Glutamatergic neuron (in vitro differentiated cells): ENCODE measurements around the gene CFAP97D2. TPM values are rescaled to one million over a fixed set of nuclear protein-coding genes. Genes with fewer than 3 reads are reported as not detected.
"Not testable (repeated sequence)": the region's sequence is repeated elsewhere in the genome, so short reads cannot be mapped to it uniquely, and the experiment has no call there.

Source experiments
- DNase-seq: peaks from one replicate; pipeline ENCODE4 v3.0.0; 2022
- H3K27ac Mint-ChIP-seq: one replicate; pipeline ENCODE4 v1.8.0; 2020; ENCODE audit warnings: mild to moderate bottlenecking, mixed read lengths, inconsistent platforms; ENCODE audit not compliant: unreplicated experiment
- H3K27me3 Mint-ChIP-seq: one replicate; pipeline ENCODE4 v1.8.0; 2020; ENCODE audit warnings: mild to moderate bottlenecking, moderate library complexity, mixed read lengths, inconsistent platforms; ENCODE audit not compliant: unreplicated experiment
- H3K36me3 Mint-ChIP-seq: one replicate; pipeline ENCODE4 v1.8.0; 2020; ENCODE audit warnings: mild to moderate bottlenecking, mixed read lengths, inconsistent platforms; ENCODE audit not compliant: unreplicated experiment
- H3K4me1 Mint-ChIP-seq: one replicate; pipeline ENCODE4 v1.8.0; 2020; ENCODE audit warnings: mild to moderate bottlenecking, low read depth, mixed read lengths, inconsistent platforms; ENCODE audit not compliant: unreplicated experiment
- H3K4me3 Mint-ChIP-seq: one replicate; pipeline ENCODE4 v1.8.0; 2020; ENCODE audit warnings: mild to moderate bottlenecking, mixed read lengths, inconsistent platforms; ENCODE audit not compliant: unreplicated experiment
- H3K9me3 Mint-ChIP-seq: one replicate; pipeline ENCODE4 v1.8.0; 2020; ENCODE audit warnings: mild to moderate bottlenecking, moderate library complexity, mixed read lengths, inconsistent platforms; ENCODE audit not compliant: unreplicated experiment
- total RNA-seq: library from RNA; stranded (reverse); fragmentation: NEBNext Ultra II Directional; extraction: Animal tissue kit (Norgen Biotek cat#: 25700); gene quantifications from one replicate; pipeline ENCODE4 v1.2.1, GENCODE V29; 2021; ENCODE audit not compliant: unreplicated experiment
- TF ChIP-seq, protein P1 (sequence below): fragments of 200-600 bp; sonication (generic); IDR thresholded peaks from one replicate; pipeline ENCODE4 v1.5.0; 2021; ENCODE audit not compliant: partially characterized antibody, unreplicated experiment

The CFAP97D2 gene
- total RNA-seq, 1 donor from 2014 or later = not detected

DNA sequence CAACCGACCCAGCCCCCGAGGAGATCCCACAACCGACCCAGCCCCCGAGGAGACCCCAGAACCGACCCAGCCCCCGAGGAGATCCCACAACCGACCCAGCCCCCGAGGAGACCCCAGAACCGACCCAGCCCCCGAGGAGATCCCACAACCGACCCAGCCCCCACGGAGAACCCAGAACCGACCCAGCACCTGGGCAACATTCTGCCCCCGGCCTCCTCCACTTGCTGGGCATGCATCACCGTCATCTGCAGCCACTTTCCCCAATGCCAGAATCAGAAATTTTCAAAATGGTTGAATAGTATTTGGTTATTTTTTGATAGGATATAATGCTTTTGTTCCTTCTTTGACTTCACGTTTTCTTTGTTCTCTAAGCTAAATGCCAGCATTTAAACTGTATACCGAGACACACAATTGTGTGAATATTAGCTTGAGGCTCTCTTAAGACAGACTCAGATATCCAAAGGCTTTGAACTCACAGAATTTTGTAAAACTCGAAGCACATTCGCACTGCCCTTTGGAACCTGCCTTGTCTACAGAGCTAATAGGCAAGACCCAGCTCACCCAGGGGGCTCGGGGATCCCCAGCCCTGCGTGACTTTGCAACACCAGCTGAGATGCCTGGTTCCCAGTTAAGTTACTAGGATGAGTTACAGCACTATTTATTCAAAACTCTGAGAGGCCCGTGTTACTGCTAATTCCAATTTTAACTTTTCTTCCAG is 31.1 kb upstream of the CFAP97D2 start:
- Mint-ChIP-seq H3K9me3 (peaks cover 10% of the 10 kb centered on the region), H3K36me3 (no peaks in the 10 kb centered on the region), H3K27me3 (peaks cover 5% of the 10 kb centered on the region), H3K4me3 (no peak overlapping the region), H3K4me1 (peaks cover 25% of the 10 kb centered on the region), H3K27ac (no peak overlapping the region)
- DNase-seq = no peak
- TF ChIP-seq, protein P1, sequence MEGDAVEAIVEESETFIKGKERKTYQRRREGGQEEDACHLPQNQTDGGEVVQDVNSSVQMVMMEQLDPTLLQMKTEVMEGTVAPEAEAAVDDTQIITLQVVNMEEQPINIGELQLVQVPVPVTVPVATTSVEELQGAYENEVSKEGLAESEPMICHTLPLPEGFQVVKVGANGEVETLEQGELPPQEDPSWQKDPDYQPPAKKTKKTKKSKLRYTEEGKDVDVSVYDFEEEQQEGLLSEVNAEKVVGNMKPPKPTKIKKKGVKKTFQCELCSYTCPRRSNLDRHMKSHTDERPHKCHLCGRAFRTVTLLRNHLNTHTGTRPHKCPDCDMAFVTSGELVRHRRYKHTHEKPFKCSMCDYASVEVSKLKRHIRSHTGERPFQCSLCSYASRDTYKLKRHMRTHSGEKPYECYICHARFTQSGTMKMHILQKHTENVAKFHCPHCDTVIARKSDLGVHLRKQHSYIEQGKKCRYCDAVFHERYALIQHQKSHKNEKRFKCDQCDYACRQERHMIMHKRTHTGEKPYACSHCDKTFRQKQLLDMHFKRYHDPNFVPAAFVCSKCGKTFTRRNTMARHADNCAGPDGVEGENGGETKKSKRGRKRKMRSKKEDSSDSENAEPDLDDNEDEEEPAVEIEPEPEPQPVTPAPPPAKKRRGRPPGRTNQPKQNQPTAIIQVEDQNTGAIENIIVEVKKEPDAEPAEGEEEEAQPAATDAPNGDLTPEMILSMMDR = no peak

DNA sequence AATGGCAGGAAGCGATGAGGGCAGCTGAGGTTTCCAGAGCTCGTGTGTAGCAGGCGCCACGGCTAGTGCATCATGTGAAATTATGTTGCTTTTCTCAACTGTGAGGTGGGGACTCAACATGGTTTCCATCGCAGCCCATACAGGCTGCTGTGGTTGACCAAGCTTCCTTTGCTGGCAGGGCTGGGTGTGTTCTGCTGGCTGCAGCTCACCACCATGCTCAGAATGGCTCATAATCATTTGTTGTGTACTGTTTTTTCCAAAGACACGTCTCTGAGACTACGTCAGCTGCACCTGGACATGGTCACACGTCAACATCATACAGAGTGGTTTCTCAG is 30.6 kb upstream of the CFAP97D2 start:
- Mint-ChIP-seq H3K4me1 (peaks cover 25% of the 10 kb centered on the region), H3K36me3 (no peaks in the 10 kb centered on the region), H3K9me3 (peaks cover 10% of the 10 kb centered on the region), H3K27ac (no peak overlapping the region), H3K27me3 (peaks cover 6% of the 10 kb centered on the region), H3K4me3 (no peak overlapping the region)
- TF ChIP-seq, protein P1 = no peak
- no peak for DNase-seq

DNA sequence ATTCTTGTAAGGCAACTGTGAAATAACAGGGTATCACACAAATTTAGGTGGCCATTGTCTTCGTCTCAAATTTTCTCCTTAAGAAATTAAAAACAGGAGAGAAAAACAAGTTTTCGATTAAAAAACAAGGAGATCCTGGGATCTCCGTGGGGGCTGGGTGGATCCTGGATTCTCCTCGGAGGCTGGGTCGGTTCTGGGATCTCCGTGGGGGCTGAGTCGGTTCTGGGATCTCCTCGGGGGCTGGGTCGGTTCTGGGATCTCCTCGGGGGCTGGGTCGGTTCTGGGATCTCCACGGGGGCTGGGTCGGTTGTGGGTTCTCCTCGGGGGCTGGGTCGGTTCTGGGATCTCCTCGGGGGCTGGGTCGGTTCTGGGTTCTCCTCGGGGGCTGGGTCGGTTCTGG is 30.2 kb upstream of the CFAP97D2 start:
- not testable (repeated sequence) for DNase-seq, H3K27me3 Mint-ChIP-seq, H3K27ac Mint-ChIP-seq, H3K36me3 Mint-ChIP-seq, H3K4me3 Mint-ChIP-seq
- peaks cover 10% of the 10 kb centered on the region for H3K9me3 Mint-ChIP-seq
- H3K4me1 Mint-ChIP-seq = peaks cover 25% of the 10 kb centered on the region

DNA sequence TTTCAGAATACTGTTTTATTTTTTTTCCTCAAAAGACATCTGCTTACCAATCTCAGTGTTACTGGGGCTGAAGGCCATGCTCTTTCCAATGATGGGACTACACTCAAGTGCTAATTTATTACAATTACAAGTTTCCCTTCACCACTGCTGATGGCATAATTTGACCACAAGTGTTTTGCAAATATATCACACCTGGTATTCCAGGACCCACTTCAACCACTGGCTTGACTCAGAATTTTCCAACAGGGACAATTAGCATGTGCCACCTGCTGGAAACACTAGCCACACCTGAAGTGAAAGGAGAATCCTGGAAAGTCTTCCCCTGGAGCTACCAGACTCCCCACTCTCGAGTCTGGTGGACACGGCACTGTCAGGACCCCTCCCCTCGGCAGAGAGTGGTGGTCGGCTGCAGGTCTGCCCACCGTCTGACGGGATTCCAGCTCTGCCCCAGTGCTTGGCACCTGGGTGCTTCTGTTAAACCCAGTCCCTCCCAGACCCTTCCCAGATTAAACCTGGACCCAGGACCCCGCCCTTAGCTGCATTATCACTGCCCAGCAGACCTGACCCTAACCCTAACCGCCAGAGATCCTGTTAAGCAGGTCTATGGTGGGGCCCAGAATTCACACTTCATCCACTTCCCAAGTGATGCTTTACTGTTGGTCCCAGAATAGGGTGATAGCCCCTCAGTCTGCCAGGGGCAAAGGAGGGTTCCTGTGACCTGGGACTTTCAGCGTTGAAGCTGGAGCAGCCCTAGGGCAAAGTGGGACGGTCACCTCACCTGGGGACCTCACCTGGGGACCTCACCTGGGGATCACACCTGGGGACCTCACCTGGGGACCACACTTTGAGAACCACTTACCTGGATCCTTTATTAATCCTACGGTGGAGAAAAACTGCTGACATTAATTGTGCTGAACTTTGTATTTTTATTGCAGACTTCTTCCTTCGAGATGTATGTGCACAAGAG is 29.0 kb upstream of the CFAP97D2 start:
- TF ChIP-seq, protein P1 = no peak
- Mint-ChIP-seq H3K27ac (no peak overlapping the region), H3K4me1 (peaks cover 19% of the 10 kb centered on the region), H3K27me3 (peaks cover 5% of the 10 kb centered on the region), H3K36me3 (peaks cover 6% of the 10 kb centered on the region), H3K4me3 (no peak overlapping the region), H3K9me3 (peaks cover 10% of the 10 kb centered on the region)
- DNase-seq = no peak

DNA sequence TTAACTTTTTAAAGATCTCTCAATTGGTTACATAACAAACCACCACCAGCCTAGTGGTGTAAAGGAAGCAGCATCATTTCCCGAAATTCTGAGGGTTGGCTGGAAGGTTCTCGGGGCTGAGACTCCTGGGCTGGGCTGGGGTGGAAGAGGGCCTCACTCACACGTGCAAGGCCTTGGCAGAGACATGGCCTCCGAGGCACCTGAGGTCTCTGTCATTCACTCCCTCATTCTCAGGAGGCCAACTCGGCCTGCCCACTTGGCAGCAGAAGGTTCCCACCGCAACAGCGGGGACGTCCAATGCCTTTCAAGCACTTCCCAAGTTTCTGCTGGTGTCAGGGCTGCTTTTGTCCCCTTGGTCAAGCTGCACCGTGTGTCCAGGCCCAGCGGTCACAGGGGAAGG is 28.0 kb upstream of the CFAP97D2 start:
- Mint-ChIP-seq H3K36me3 (peaks cover 6% of the 10 kb centered on the region), H3K27ac (no peak overlapping the region), H3K4me1 (peaks cover 10% of the 10 kb centered on the region), H3K27me3 (peaks cover 3% of the 10 kb centered on the region), H3K4me3 (no peak overlapping the region), H3K9me3 (peaks cover 7% of the 10 kb centered on the region)
- TF ChIP-seq, protein P1 = no peak
- no peak for DNase-seq
